UCSD-AML1 (cell line): ENCODE data around the gene LZTS2.

Experiments
- DNase-seq: peaks from one replicate; lab custom pipeline; 2025; ENCODE audit not compliant: unreplicated experiment; lab: John Stamatoyannopoulos, UW

LZTS2 gene

DNA sequence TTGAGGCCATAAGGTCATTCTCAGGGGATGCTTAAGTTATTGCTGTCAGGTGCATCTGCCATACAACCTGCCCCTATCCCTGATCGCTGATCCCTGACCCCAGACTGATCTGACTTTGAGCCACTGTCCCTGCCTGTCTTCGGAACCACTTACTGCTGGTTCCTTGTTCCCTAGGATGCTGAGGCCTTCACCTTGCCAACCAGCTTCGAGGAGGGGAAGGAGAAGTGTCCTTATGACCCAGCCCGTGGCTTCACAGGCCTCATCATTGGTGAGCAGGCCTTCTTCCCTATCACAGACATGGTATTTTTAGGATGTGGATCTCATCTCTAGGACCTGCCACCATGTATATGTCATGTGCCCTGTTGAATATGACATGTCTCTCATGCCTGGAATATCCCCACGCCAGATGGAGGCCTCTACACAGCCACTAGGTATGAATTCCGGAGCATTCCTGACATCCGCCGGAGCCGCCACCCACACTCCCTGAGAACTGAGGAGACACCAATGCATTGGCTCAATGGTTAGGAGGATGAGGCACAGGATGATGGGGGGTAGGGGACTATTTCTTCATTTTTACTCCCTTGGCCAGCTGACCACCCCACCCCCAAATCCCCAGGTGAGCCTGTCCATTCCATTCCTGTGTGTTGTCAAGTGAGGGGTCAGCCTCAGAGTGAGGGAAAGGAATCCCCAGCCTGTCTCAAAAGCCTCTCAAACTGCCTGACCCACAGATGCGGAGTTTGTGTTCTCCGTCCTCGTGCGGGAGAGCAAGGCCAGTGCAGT is 21.3 kb upstream of the LZTS2 start:
- no peak for DNase-seq

DNA sequence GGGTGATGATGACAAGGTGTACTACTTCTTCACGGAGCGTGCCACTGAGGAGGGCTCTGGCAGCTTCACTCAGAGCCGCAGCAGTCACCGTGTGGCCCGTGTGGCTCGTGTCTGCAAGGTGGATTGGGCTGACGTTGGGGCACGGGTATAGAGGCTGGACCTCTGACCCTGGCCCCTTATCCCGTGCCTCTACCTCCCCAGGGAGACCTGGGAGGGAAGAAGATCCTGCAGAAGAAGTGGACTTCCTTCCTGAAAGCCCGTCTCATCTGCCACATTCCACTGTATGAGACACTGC is 20.8 kb upstream of the LZTS2 start:
- no peak for DNase-seq

DNA sequence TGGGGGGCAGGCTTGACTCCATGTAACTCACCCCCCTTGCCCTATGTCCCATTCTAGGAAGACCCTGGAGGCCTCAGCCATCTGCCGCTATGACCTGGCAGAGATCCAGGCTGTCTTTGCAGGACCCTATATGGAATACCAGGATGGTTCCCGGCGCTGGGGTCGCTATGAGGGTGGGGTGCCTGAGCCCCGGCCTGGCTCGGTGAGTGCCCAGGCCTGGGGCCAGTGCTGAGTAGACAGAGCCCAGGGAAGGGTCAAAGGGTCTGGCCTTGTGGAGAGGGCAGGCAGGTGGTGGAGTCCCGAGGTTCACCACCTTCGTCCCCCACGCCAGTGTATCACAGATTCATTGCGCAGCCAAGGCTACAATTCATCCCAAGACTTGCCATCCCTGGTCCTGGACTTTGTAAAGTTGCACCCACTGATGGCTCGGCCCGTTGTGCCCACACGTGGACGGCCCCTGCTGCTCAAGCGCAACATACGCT is 19.8 kb upstream of the LZTS2 start:
- no peak for DNase-seq

DNA sequence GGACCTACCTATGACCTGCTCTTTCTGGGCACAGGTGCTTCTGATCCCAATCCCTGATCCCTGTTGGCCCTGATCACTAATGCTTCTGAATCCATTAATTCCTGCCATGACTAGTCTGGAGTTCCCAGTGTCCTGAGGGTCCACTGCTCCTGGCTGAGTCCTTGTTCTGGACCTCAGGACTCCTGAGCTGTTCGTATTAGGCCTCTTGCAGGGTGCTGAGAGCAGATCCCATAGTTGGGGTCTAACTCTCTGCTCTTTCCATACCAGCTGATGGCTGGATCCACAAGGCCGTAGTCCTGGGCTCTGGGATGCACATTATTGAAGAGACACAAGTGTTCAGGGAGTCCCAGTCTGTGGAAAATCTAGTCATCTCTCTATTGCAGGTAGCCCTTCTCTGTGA is 19.3 kb upstream of the LZTS2 start:
- no peak for DNase-seq

DNA sequence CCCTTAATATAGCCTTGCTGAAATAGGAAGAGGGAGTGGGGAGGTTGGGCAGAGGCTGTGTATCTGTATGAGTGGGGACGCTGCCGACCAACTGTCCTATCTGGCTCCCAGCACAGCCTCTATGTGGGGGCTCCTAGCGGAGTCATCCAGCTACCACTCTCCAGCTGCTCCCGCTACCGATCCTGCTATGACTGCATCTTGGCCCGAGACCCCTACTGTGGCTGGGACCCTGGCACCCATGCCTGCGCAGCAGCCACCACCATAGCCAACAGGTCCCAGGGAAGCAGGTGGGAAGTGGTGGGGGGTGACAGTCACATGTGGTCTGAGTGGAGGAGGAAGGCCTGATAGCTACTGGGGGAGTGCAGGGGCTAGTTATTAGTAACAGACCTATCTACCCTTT is 18.9 kb upstream of the LZTS2 start:
- no peak for DNase-seq

DNA sequence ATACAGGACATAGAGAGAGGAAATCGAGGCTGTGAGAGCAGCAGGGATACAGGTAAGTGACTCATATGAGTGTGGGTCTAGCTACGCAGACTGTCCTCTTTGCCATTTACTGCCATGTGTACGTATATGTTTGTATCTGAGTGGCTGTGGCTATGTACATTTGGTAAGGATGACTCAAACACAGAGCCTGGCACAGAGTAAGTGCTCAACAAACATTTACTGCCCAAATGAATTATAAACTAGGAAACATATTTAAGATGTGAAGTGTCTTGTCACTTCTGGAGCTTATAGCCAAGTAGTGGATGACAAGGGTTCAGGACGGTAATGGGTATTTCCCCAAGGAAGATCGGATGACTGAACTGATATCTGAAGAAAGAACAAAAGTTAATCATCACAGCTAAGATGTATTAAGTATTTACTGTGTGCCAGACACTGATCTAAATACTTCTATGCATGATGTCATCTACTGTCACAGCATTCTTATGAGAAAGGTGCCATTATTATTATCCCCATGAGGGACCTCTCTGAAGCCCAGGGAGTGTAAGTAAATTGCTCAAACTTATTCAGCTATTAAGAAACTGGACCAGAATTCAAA is 18.3 kb upstream of the LZTS2 start:
- no peak for DNase-seq

DNA sequence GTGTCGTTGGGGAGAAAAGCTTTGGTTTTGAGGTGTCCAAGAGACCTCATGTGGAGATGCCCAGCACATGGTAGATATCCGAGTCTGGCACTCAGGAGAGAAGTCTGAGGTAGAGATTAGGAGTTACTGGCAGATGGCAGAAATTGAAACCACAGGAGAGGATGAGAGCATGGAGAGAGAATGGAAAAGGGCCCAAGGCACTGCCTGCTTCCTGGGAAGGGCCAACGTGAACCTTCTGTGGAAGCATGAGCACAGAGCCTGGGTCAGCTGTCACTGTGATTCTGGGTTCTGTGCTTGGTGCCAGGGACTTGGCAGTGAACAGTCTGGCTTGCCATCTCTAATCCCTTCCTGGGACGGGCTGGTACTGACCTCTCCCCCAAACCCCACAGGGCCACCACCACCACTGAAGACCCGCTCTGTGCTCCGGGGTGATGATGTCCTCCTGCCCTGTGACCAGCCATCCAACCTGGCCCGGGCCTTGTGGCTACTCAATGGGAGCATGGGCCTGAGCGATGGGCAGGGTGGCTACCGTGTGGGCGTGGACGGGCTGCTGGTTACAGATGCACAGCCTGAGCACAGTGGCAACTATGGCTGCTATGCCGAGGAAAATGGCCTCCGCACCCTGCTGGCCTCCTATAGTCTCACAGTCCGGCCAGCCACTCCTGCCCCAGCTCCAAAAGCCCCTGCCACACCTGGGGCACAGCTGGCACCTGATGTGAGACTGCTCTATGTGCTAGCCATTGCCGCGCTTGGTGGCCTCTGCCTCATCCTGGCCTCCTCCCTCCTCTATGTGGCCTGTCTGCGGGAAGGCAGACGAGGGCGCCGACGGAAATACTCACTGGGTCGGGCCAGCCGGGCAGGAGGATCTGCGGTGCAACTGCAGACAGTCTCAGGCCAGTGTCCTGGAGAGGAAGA is 16.4 kb upstream of the LZTS2 start:
- no peak for DNase-seq

DNA sequence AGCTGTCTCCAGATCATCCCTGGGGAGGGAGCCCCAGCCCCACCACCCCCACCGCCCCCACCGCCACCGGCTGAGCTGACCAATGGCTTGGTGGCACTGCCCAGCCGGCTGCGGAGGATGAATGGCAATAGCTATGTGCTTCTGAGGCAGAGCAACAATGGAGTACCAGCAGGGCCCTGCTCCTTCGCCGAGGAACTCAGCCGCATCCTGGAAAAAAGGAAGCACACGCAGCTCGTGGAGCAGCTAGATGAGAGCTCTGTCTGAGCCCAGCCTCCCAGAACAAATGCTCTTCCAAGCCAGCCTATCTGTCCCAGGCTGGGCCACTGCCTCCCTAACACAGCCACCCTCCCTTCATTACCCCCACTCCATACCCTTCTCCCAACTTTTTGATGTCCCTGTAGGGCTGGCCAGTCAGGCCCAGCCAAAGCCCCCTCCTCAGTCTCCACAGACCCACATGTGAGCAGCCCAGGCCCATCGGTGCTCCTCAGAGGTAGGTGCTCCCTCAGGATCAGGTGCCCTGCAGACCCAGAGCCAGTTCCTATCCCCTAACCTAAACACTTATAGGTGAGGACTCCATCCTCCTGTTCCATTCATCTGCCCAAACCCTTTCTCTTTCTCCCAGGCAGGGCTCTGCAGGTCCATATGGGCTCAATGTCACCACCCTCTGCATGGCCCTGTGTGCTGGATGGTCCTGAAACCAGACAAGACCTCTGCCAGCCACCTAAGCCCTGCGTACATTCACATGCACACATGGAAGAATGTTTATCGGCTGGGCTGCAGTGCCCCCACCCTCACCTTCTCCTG is 15.5 kb upstream of the LZTS2 start:
- no peak for DNase-seq

DNA sequence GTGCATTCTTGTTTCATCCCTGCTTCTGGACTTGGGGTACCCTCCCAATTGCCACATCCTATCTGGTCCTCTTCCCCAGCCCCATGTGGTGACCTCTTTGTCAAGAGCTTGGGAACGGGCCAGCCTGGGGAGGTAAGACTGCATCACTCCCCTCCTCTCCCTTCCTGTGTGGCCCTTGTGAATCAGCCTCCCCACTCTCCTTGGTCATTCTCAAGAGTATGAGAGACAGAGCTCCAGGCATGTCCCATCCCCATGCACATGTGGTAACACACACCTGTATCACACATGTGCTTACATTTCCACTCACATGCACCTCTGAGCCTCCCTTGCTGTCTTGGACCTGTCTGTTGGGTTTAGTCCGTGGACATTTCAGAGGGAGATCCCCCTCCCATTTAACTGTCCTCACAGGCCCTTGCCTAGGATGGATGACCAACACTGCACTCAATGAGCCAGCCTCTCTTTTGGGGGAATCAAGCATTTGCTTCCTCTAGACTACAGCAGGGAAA is 14.9 kb upstream of the LZTS2 start:
- no peak for DNase-seq

DNA sequence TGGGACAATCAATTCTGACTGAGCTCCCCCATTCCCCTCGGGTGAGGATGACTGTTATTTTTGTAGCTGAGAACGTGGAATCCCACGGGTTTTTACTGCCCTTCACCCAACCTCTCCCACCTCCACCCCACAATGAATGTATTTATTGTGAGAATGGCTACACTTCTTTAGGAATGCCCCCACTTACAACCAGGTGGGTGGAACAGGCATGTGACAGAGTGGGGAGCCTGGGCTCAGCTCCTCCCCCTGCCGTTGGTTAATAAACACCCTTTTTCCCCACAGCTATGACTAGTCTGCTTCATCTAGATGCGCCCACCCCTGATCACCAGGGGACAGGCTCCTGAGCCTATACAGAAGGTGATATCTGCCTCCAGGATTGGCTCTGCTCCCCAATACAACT is 14.3 kb upstream of the LZTS2 start:
- no peak for DNase-seq

DNA sequence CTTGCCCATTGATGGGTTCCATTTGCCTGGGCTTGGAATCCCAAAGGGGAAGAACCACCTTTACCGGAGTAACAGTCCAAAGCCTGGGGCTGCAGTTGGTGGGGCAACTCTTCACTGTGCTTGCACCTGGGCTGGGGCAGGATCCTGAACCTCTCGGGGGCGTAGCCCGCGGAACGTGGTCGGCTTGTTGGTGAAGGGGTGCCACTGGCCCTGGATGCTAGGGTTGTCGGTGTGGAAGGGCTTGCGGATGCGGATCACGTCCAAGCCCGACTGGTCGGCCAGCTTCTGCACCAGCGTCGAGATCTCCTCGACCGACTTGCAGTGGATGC is 13.0 kb upstream of the LZTS2 start:
- DNase-seq = no peak

DNA sequence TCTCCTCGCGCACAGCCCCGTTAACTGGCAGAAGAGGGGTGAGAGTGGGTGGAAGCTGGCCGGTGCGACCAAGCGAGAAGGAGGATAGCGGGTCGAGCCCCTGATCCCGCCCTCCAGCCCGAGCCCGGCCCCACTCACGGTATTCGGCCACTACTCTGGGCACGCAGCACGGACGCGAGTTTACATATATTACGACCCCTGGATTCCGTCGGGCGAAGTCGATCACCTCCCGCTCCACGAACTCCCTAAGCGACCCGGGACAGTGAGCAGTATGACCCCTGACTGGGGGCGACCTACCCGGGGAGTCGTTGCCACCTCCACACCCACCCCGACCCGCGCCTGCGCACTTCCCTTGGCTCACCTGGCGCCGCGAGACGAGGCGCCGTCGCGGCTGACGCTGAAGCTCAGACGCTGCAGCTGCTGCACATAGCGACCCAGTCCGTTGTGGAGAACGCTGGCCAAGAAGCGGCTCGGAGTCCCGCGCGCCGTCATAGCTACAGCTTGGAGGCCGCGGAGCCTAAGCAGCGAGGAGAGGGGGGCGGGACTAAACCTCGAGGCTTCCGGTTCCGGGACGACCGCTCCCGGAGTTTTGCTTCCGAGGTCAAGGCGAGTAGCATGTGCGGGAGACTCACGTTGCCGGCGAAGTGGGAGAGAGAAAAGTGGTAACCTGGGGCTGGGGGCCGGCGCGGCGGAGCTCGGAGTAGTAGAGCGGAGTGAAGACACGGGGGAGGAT is 12.5 kb upstream of the LZTS2 start, which contains the start of the genes MRPL43 and TWNK:
Gene MRPL43 (minus strand): TSS at position 546 of the 733 bp plus-strand sequence. CDS start 54 bp downstream, at position 492.
Gene TWNK (plus strand): TSS at position 592 of the 733 bp plus-strand sequence. CDS start 668 bp downstream, outside the sequence.
- DNase-seq = peak; percentile 82

DNA sequence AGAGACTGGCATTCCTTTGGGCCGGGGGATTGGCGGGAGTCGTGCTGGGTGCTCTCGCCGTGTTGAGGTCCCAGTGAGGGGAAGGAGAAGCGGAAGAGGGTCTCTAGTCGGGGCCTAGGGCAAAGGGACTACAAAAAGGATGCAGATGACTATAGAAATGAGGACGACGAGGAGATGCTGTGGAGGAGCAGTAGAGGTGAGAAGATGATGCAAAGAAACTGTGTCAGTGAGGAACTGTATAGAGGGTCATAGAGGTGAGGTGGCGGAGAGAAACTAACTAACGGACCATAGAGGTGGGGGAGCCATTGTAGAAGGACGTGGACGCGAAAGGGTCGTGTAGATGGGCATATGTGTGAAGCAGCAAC is 11.9 kb upstream of the LZTS2 start:
- no peak for DNase-seq

DNA sequence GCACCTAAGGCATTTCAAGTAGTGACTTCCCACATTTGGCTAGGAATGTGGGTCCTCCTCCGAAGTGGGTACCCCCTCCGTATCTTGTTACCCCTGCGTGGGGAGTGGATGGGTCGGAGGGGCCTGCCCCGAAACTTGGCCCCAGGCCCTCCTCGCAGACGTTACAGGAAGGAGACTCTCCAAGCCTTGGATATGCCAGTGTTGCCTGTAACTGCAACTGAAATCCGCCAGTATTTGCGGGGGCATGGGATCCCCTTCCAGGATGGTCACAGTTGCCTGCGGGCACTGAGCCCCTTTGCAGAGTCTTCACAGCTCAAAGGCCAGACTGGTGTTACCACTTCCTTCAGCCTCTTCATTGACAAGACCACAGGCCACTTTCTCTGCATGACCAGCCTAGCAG is 11.4 kb upstream of the LZTS2 start:
- DNase-seq = no peak

DNA sequence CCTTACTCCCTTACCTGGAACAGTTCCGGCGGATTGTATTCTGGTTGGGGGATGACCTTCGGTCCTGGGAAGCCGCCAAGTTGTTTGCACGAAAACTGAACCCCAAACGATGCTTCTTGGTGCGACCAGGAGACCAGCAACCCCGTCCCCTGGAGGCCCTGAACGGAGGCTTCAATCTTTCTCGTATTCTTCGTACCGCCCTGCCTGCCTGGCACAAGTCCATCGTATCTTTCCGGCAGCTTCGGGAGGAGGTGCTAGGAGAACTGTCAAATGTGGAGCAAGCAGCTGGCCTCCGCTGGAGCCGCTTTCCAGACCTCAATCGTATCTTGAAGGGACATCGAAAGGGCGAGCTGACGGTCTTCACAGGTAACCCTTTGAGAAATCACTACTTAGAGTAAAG is 10.5 kb upstream of the LZTS2 start:
- no peak for DNase-seq

DNA sequence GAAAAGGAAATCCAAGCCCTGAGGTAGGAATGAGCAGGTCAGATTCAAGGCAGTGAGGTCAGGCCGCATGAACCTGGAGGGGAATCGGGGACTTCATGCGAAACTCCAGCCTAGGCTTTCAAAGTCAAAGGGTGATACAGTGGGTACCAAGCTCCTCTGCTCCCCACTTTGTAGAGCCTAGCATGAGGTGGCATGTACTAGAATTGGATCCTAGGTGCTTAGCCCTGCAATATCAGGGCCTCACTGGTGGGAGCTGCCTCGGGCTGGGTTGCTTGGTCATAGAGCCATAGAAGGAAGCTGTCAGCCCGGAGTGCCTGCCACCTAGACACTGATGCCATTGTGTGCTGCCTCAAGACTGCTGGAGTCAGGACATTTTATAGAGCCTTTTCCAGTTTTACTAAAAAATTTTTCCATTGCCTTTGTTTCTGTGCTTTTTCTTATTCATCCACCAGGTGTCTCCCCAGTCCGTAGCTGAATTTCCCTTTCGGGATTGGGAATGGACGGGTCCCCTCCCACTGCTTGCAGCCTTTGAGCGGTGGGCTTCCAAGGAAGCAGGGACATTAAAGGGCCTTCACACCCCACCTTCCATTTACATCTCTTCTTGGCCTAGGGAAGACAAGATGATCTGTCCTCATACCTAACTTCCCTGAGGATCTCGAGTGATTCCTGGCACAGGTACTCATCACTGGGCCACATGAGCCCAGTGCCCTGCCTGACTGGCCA is 5.5 kb upstream of the LZTS2 start:
- DNase-seq = no peak

DNA sequence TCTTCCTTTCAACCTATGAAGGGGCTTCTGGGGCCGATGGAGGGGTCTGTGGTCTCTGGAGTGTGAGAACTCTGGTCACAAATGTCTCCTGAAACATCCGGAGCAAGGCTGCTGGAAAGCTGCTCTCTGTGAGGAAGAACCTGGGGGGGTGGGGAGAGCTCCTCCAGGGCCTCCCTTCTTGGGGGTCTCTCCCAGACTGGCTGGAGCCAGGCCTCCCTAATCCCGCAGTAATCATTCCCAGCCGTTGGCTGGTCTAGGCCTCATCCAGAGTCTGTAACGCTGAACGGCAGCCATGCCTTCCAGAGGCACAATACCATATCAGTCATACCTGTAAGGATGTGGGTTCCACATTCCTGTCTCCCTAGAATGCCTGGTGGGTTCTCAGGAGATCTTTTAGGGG is 4.4 kb upstream of the LZTS2 start:
- no peak for DNase-seq

DNA sequence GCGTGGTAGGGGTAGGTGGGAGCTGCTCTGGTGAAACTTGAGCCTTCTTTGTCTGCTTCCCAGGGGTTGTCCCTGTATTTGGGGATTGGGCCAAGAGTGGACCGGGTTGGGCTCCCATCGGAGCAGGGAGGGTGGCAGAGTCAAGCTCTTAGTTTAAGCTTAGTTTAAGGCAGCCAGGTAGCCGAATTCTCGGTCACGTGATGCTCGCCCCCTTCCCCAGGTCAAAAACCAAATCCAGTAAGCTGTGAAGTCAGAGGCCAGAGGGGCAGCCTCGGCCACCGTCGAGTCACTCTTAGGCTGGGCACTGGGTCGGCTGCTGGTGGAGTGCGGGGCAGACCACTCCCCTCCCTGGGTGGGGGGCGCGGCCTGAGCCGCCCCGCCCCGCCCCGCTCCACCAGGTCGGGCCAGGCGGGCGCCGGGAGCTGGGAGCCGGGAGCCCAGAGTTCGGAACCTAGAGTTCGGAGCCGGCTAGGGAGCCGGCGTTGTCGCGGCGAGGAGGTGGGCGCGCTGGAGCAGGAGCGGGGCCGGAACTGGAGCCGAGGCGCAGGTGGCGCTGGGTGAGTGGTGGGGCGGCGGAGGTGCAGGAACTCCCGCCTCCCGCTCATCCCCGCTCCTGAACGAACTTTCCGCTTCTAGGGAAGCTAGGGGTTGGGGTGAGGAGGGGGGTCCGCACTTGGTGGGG is 2.8 kb upstream of the LZTS2 start:
- DNase-seq = peak; percentile 63
